Embryonic facial prominence (tissue), 1 donor: ENCODE results near the gene DNAJC16.

ENCODE experiments used
- DNase-seq: peaks from one replicate; pipeline ENCODE4 v3.0.0-alpha.2; 2016; ENCODE audit errors: extremely low spot score

The DNAJC16 gene

DNA sequence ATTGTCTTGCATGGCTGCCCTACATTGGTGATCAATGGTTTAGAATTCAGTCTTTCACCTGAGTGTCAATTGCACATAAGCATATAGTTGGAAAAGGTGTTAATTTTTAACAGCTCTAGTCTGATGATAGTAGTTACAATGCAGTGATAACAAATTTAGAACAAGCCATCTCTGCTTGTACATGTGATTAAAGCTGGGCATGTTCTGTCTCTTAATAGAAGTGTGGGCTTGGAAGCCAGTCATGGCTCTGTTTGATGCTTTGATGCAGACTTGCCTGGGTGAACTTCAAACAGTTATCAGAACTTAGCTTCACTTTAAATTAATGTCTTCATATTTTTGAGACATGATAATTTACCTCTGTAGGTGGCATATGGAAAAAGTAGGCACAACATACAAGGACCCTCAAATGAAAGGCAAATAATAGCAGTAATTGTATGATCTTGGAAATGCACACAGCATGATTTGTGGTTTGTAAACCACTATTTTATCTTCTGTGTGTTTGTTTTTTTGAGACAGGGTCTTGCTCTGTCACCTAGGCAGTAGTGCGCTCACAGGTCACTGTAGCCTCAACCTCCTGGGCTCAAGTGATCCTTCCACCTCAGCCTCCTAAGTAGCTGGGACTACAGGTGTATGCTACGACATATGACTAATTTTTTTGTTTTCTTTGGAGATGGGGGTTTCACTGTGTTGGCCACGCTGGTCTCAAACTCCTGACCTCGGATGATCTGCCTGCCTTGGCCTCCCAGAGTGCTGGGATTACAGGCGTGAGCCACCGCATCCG is 94.4 kb downstream of the DNAJC16 start:
- no peak for DNase-seq

DNA sequence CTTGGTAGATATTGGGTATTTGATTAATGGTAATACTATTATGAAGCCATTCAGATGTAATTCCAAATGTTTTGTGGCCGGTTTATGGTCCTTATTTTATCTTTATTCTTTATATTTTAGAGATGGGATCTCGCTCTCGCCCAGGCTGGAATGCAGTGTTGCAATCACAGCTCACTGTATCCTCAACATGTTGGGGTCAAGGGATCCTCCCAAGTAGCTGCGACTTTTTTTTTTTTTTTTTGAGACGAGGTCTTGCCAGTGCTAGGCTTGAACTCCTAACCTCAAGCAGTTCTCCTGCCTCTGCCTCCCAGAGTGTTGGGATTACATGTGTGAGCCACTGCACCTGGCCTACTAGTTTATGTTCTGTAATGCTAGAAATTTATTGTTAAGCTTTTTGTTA is 95.3 kb downstream of the DNAJC16 start:
- no peak for DNase-seq

DNA sequence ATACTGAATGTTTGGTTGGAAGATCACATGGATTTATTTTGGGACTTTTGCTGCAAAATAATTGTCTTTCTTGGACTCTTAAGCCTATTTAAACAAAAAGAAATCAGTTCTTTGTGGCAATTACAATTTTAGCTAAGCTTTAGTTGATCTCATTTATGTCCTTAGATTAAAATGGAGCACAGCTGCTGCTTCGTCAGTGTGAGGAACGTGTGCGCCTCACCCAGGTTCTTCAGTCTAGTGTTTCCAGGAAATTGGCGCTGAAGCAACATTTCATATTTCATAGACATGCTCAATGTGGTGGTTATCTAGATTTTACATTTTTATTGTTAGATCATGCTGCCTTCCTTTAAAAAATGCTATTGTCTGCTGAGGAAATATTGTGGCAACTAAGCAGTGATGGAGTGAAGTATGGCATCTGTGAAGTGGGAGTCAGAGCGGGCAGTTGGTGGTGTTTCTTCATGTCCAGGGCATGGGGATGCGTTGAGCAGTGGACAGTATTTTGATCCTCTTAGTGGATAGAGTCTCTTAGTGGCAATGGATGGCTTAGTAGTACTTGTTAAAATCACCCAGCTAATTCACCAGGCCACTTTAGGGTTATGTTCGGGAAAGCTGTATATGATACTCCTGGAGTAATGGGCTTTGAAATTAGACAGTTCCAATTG is 96.2 kb downstream of the DNAJC16 start:
- no peak for DNase-seq

DNA sequence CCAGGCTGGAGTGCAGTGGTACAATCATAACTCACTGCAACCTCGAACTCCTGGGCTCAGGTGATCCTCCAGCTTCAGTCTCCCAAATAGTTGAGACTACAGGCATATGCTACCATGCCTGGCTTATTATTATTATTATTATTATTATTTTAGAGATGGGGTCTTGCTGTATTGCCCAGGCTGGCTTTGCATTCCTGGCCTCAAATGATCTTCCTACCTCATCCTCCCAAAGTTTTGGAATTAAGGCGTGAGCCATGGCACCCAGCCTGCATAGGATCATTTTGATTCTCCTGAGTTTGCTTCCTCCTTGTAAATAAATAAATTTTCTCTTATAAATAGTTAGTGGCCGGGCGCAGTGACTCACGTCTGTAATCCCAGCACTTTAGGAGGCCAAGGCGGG is 96.8 kb downstream of the DNAJC16 start:
- DNase-seq = no peak

DNA sequence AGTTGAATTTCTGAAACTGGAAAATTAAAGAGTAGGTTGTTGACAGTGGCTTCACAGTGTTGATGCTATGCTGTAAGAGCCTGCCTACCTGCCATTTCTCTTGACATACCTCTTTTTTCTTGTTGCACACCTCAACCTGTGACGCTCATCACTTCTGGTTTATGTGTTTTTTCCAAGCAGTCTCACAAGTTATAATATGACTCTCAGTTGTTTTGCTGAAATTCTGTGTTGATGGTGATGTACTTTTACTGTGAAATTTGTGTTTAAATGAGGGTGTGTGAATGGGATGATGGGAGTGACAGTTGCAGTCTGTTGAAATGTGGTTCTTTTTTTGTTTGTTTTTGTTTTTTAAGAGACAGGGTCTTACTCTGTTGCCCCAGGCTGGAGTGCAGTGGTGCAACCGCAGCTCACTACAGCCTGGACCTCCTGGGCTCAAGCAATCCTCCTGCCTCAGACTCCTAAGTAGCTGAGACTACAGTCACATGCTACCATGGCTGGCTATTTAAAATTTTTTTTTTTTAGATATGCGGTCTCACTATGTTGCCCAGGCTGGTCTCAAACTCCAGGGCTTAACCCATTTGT is 97.6 kb downstream of the DNAJC16 start:
- DNase-seq = no peak

DNA sequence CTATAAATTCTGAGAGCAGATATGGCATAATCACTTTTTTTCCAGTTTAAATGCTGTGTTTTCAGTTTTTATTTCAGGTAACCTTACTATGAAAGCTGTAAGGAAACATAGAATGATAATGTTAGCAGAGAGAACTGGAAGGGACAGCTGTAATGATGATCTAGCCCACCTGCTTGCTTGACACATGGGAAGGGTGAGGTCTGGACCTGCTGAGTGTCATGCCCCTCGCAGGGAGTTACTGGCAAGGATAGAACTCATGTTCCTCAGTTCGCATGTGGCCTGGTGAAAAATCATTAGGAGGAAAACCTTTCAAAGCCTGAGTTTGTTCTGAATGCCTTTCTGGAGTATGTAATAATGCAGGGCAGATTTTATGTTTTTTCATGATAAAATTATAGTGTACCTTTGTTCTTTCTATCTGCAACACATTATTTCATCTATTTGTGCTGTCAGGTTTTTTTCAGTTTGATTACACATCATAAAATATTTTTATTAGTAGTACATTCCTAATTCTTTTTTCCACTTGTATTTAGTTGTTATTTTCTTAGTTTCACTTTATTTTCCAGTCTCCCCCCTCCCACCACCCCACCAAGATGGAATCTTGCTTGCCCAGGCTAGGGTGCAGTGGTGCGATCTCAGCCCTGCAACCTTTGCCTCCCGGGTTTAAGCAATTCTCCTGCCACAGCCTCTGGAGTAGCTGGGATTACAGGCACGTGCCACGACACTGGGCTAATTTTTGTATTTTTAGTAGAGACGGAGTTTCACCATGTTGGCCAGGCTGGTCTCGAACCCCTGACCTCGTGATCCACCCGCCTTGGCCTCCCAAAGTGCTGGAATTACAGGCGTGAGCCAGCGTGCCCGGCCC is 98.6 kb downstream of the DNAJC16 start:
- DNase-seq = no peak
